A673 (cell line): ENCODE data around the gene RUNX2. TPM values are rescaled to one million over a fixed set of nuclear protein-coding genes. Genes with fewer than 3 reads are reported as not detected.

Source experiments
- BruUV-seq: library from RNA; stranded (reverse); fragments of 400-500 nt; replicated peaks from 2 replicates; lab custom pipeline; 2021; lab: Mats Ljungman, UMichigan
- CTCF ChIA-PET: fragments of 300-600 bp; sonication (Branson Sonifier 250); formaldehyde crosslinking; loops from one replicate; lab custom pipeline; 2022; ENCODE audit warnings: antibody characterized with exemption; lab: Charles Lee
- POLR2A ChIA-PET: fragments of 300-600 bp; sonication (Branson Sonifier 250); formaldehyde crosslinking; loops from one replicate; lab custom pipeline; 2022; ENCODE audit warnings: antibody characterized with exemption; ENCODE audit not compliant: low non-redundant PET; lab: Charles Lee
- DNase-seq: peaks from one replicate; pipeline ENCODE4 v3.0.0-alpha.2; 2015; ENCODE audit warnings: low spot score
- H3K27ac ChIP-seq: fragments of 200-600 bp; sonication (generic); 2 replicates; pipeline ENCODE4 v1.5.1; 2016; ENCODE audit warnings: mixed run types, low read depth, mild to moderate bottlenecking, mixed read lengths, antibody characterized with exemption, low read length; ENCODE audit not compliant: poor library complexity, severe bottlenecking
- H3K27me3 ChIP-seq: fragments of 200-600 bp; sonication (generic); replicated peaks from 2 replicates; pipeline ENCODE4 v1.6.1; 2017; ENCODE audit warnings: mixed run types, low read depth, mild to moderate bottlenecking, mixed read lengths, antibody characterized with exemption, low read length; ENCODE audit not compliant: insufficient read depth, poor library complexity
- H3K36me3 ChIP-seq: fragments of 200-600 bp; sonication (generic); 2 replicates; pipeline ENCODE4 v1.6.1; 2016; ENCODE audit warnings: mixed run types, mild to moderate bottlenecking, mixed read lengths, antibody characterized with exemption, low read length; ENCODE audit not compliant: insufficient read depth, poor library complexity, severe bottlenecking
- H3K4me1 ChIP-seq: fragments of 200-600 bp; sonication (generic); 2 replicates; pipeline ENCODE4 v1.6.1; 2017; ENCODE audit warnings: mixed run types, mild to moderate bottlenecking, mixed read lengths, antibody characterized with exemption, low read length; ENCODE audit not compliant: insufficient read depth, poor library complexity, severe bottlenecking
- H3K4me3 ChIP-seq: fragments of 200-600 bp; sonication (generic); 2 replicates; pipeline ENCODE4 v1.5.1; 2016; ENCODE audit warnings: low read depth, mixed run types, mild to moderate bottlenecking, mixed read lengths, low read length; ENCODE audit not compliant: poor library complexity, severe bottlenecking
- H3K9me3 ChIP-seq: fragments of 200-600 bp; sonication (generic); 2 replicates; pipeline ENCODE4 v1.6.1; 2016; ENCODE audit warnings: mixed run types, low read depth, mild to moderate bottlenecking, mixed read lengths, antibody characterized with exemption, low read length; ENCODE audit not compliant: poor library complexity, severe bottlenecking
- EZH2 ChIP-seq: fragments of 200-600 bp; sonication (generic); IDR thresholded peaks from 2 replicates; pipeline ENCODE4 v1.6.1; 2017; ENCODE audit warnings: borderline replicate concordance, low read depth, mild to moderate bottlenecking, mixed read lengths, antibody characterized with exemption, low read length; ENCODE audit not compliant: poor library complexity, severe bottlenecking
- intact Hi-C: fragments of 100-400 bp; cut with micrococcal nuclease; formaldehyde crosslinking; loops from one replicate; pipeline ENCODE4 v1.10.0; 2022; ENCODE audit not compliant: unreplicated experiment
- total RNA-seq: library from RNA; stranded (reverse); gene quantifications from 2 replicates; pipeline ENCODE4 v1.2.3, GENCODE V29; 2021
- TF ChIP-seq, protein P1 (sequence below): fragments of 300-800, 200-600 bp; sonication (generic); conservative IDR thresholded peaks from 2 replicates; pipeline ENCODE4 v1.5.1; 2017; ENCODE audit warnings: low read depth, mild to moderate bottlenecking, antibody characterized with exemption, low read length, moderate library complexity, mixed read lengths

The RUNX2 gene
- total RNA-seq, 1 experiment from 2014 or later = 4.9 TPM

DNA sequence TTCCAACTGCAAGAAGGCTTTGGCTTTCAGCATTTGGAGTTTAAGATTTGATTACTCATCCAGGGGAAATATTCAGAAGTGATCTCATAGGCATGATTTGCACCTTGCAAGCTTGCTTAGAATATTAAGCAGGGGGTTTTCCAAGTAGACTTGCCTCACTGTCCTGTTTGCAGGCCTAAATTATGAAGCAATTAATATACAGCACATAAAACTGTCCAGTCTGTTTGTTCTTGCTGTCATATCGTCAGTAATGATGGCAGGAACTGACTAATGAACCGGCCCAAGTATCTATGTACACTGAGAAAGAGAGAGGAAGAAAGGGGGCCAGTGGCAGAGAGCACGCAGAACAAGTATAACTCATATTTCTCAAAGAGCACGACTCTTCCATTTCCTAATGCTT, 262.1 kb downstream of the RUNX2 start:
- H3K9me3 ChIP-seq = no peaks in the 10 kb centered on the region
- POLR2A ChIA-PET = no interaction called here
- H3K27me3 ChIP-seq = no peaks in the 10 kb centered on the region
- no peaks in the 10 kb centered on the region for H3K36me3 ChIP-seq
- intact Hi-C loops = no loop called here
- H3K4me1 ChIP-seq = peaks cover 45% of the 10 kb centered on the region
- no peak overlapping the region for H3K4me3 ChIP-seq
- peak overlapping the region; percentile 84 for H3K27ac ChIP-seq
- CTCF ChIA-PET = no interaction called here
- TF ChIP-seq, protein P1, sequence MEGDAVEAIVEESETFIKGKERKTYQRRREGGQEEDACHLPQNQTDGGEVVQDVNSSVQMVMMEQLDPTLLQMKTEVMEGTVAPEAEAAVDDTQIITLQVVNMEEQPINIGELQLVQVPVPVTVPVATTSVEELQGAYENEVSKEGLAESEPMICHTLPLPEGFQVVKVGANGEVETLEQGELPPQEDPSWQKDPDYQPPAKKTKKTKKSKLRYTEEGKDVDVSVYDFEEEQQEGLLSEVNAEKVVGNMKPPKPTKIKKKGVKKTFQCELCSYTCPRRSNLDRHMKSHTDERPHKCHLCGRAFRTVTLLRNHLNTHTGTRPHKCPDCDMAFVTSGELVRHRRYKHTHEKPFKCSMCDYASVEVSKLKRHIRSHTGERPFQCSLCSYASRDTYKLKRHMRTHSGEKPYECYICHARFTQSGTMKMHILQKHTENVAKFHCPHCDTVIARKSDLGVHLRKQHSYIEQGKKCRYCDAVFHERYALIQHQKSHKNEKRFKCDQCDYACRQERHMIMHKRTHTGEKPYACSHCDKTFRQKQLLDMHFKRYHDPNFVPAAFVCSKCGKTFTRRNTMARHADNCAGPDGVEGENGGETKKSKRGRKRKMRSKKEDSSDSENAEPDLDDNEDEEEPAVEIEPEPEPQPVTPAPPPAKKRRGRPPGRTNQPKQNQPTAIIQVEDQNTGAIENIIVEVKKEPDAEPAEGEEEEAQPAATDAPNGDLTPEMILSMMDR = no peak
- TF ChIP-seq EZH2 = no peak
- no TSS peak for BruUV-seq
- peak; percentile 58 for DNase-seq

DNA sequence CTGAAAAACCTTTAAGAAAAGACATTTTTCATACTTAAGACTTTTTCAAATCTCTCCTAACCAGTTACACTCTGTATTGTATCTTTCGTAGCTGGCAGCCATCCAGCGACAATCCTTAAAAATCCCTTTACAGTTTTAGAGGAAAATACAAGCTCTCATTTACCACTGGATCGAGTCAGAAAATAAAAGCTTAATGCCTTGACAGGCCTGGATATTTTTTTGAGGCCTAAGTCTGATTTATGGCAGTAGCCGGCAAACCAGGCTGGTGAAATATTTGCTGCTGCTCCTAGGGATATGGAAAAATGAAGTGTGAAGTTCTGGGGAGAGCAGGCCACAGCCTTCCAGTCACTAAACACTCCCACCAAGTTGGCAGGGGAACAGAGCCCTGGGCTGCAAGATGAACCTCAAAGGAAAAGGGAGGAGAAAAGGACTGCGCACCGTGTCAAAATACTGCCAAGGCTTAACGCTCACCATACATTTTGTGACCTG, 262.6 kb downstream of the RUNX2 start:
- Histone ChIP-seq H3K27me3 (no peaks in the 10 kb centered on the region), H3K4me1 (peaks cover 46% of the 10 kb centered on the region)
- POLR2A ChIA-PET = no interaction called here

DNA sequence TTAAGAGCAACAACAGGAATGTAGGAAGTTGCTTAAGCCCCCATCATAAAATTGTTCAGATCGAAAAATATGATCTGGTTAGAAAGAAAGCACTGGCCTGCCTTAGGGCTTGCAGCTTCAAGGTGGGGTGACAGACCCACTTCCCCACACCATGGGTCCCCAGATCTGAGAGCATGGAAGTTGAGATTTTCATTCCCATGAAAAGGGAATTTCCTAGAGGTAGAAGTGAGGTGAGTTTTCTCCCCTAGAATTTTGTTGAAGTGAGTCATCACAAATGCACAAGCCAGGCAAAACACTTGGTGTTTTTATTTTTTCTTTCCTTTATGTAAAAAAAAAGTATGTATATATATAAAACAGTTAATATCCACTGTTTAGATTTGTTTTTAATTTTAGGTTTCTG, 263.2 kb downstream of the RUNX2 start:
- intact Hi-C loops = no loop called here
- peak overlapping the region; percentile 84 for H3K27ac ChIP-seq
- DNase-seq = no peak
- peaks cover 44% of the 10 kb centered on the region for H3K4me1 ChIP-seq
- ChIA-PET POLR2A (no interaction called here), CTCF (no interaction called here)
- TF ChIP-seq, protein P1 = no peak
- no peak for TF ChIP-seq EZH2
- no peaks in the 10 kb centered on the region for H3K27me3 ChIP-seq
- H3K9me3 ChIP-seq = no peaks in the 10 kb centered on the region
- H3K4me3 ChIP-seq = no peak overlapping the region
- no peaks in the 10 kb centered on the region for H3K36me3 ChIP-seq
- no TSS peak for BruUV-seq

More for the DNA sequence above, 262.6 kb downstream of the RUNX2 start:
- intact Hi-C loops = no loop called here
- CTCF ChIA-PET = no interaction called here
- TF ChIP-seq, protein P1 = no peak
- no peak for TF ChIP-seq EZH2
- peak; percentile 50 for DNase-seq
- Histone ChIP-seq H3K27ac (peak overlapping the region; percentile 84), H3K9me3 (no peaks in the 10 kb centered on the region), H3K4me3 (no peak overlapping the region), H3K36me3 (no peaks in the 10 kb centered on the region)
- BruUV-seq = no TSS peak
